B cell (primary cell): Measurements from ENCODE around the gene YIPF5. TPM values are rescaled to one million over a fixed set of nuclear protein-coding genes. Genes with fewer than 3 reads are reported as not detected.

Source experiments
- ATAC-seq: fragments of 200-7000 bp; cut with Tn5 transposase; one replicate; pipeline ENCODE4 v1.10.0; 2021; ENCODE audit warnings: low read depth, mild to moderate bottlenecking, moderate number of reproducible peaks, moderate library complexity
- CTCF ChIA-PET: fragments of 350-600 bp; sonication (Branson Sonifier 250); formaldehyde crosslinking; loops from one replicate; lab custom pipeline; 2021; ENCODE audit warnings: antibody characterized with exemption, inconsistent platforms; lab: Charles Lee
- POLR2A ChIA-PET: fragments of 350-600 bp; sonication (Branson Sonifier 250); formaldehyde crosslinking; loops from one replicate; lab custom pipeline; 2021; ENCODE audit warnings: antibody characterized with exemption; lab: Charles Lee
- DNase-seq: peaks from one replicate; pipeline ENCODE4 v3.0.0; 2013
- H2AFZ ChIP-seq: 2 replicates; pipeline ENCODE4 v1.6.1; 2012; ENCODE audit warnings: mild to moderate bottlenecking, low read depth, low read length; ENCODE audit not compliant: insufficient read depth, poor library complexity, severe bottlenecking
- H3K27ac ChIP-seq, 2 donors: 1 replicate in 1 of 2; 2 replicates in 1 of 2; pipeline ENCODE4 v1.5.1; 2012 to 2013; ENCODE audit warnings: low read length in 2 of 2, mild to moderate bottlenecking in 2 of 2, moderate library complexity in 1 of 2
- H3K27me3 ChIP-seq, 4 experiments: fragments of 200-600 bp in 1 of 4; sonication (generic) in 1 of 4; replicated peaks in 1 of 4; 1 replicate in 2 of 4; 2 replicates in 2 of 4; pipeline versions ENCODE4 v1.6.1 to v1.7.0; 2013 to 2016; ENCODE audit warnings: low read length in 3 of 4, mild to moderate bottlenecking in 2 of 4, mixed read lengths in 1 of 4, moderate library complexity in 1 of 4; ENCODE audit not compliant: insufficient read depth in 4 of 4, control insufficient read depth in 3 of 4; ENCODE audit errors: control extremely low read depth in 1 of 4
- H3K36me3 ChIP-seq, 2 experiments: replicated peaks in 1 of 2; 1 replicate in 1 of 2; 2 replicates in 1 of 2; pipeline versions ENCODE4 v1.6.1 to v1.7.1; 2013; ENCODE audit warnings: low read length in 1 of 2; ENCODE audit not compliant: insufficient read depth in 2 of 2, control insufficient read depth in 1 of 2; ENCODE audit errors: control extremely low read depth in 1 of 2, extremely low read depth in 1 of 2
- H3K4me1 ChIP-seq, 2 donors: fragments of 200-600 bp in 1 of 2; sonication (generic) in 1 of 2; 1 replicate in 1 of 2; 2 replicates in 1 of 2; pipeline versions ENCODE4 v1.5.1 to v1.6.1; 2013 to 2017; ENCODE audit warnings: low read length in 2 of 2; ENCODE audit not compliant: control insufficient read depth in 2 of 2, insufficient read depth in 2 of 2
- H3K4me2 ChIP-seq: replicated peaks from 2 replicates; pipeline ENCODE3; 2012; ENCODE audit warnings: mild to moderate bottlenecking, low read depth, low read length; ENCODE audit not compliant: poor library complexity, severe bottlenecking
- H3K4me3 ChIP-seq, 5 experiments: fragments of 200-600 bp in 1 of 5; sonication (generic) in 1 of 5; 1 replicate in 3 of 5; 2 replicates in 2 of 5; pipeline versions ENCODE4 v1.5.1 to v1.7.0; 2011 to 2016; ENCODE audit warnings: low read length in 4 of 5, mild to moderate bottlenecking in 4 of 5, low read depth in 2 of 5, control low read depth in 1 of 5, moderate library complexity in 1 of 5; ENCODE audit not compliant: insufficient read depth in 1 of 5; ENCODE audit errors: control extremely low read depth in 1 of 5, extremely low read depth in 1 of 5
- H3K79me2 ChIP-seq: fragments of 200-600 bp; sonication (generic); one replicate; pipeline ENCODE4 v1.6.0; 2016; ENCODE audit warnings: low read length; ENCODE audit not compliant: control insufficient read depth, insufficient read depth
- H3K9ac ChIP-seq: fragments of 200-600 bp; sonication (generic); 2 replicates; pipeline ENCODE4 v1.6.1; 2017; ENCODE audit warnings: mild to moderate bottlenecking, low read length, moderate library complexity
- H3K9me3 ChIP-seq, 3 donors: one replicate each; pipeline versions ENCODE4 v1.6.1 to v1.7.1; 2013; ENCODE audit warnings: low read length in 2 of 3; ENCODE audit not compliant: control insufficient read depth in 2 of 3, insufficient read depth in 1 of 3; ENCODE audit errors: control extremely low read depth in 1 of 3
- H4K20me1 ChIP-seq: 2 replicates; pipeline ENCODE4 v1.6.0; 2012; ENCODE audit warnings: mild to moderate bottlenecking, low read length; ENCODE audit not compliant: insufficient read depth, control insufficient read depth, poor library complexity, severe bottlenecking
- H3K27ac Mint-ChIP-seq: one replicate; pipeline ENCODE4 v1.8.0; 2021; ENCODE audit warnings: mixed read lengths
- H3K27me3 Mint-ChIP-seq: one replicate; pipeline ENCODE4 v1.8.0; 2021; ENCODE audit warnings: mixed read lengths
- H3K4me1 Mint-ChIP-seq: one replicate; pipeline ENCODE4 v1.8.0; 2021; ENCODE audit warnings: mixed read lengths
- H3K4me3 Mint-ChIP-seq: one replicate; pipeline ENCODE4 v1.8.0; 2021; ENCODE audit warnings: mixed read lengths
- H3K9me3 Mint-ChIP-seq: one replicate; pipeline ENCODE4 v1.8.0; 2022; ENCODE audit warnings: mixed read lengths; ENCODE audit not compliant: insufficient read depth
- EZH2 ChIP-seq: IDR thresholded peaks from 2 replicates; pipeline ENCODE4 v1.6.1; 2012; ENCODE audit warnings: borderline replicate concordance, low read depth, mild to moderate bottlenecking, moderate library complexity, low read length; ENCODE audit not compliant: insufficient read depth, poor library complexity, severe bottlenecking
- WGBS: methylation state at CpG from one replicate; pipeline ENCODE4 v1.1.5; 2013; ENCODE audit warnings: missing lambda C conversion rate; ENCODE audit not compliant: insufficient coverage; 5-methylcytosine and 5-hydroxymethylcytosine counted together
- intact Hi-C: fragments of 100-400 bp; cut with micrococcal nuclease; formaldehyde crosslinking; loops from one replicate; pipeline ENCODE4 v1.10.0; 2022
- polyA plus RNA-seq: library from polyadenylated mRNA; depleted of rRNA; stranded (reverse); fragments of >200 nt; gene quantifications from 2 replicates; pipeline ENCODE4 v1.2.3, GENCODE V29; 2012
- total RNA-seq, 2 donors: library from RNA; stranded (reverse); fragments of 120-200 nt in 1 of 2; gene quantifications; 1 replicate in 1 of 2; 2 replicates in 1 of 2; pipeline versions ENCODE4 v1.2.3 to v1.2.4, GENCODE V29; 2013 to 2022
- TF ChIP-seq, protein P1 (sequence below): fragments of 200-600 bp; IDR thresholded peaks from one replicate; pipeline ENCODE4 v1.8.0; 2022; ENCODE audit warnings: antibody characterized with exemption, mild to moderate bottlenecking

YIPF5 gene
- total and polyA plus RNA-seq, 2 donors (not counting 1 experiment from before 2014, with no cell fraction given) = 7.2 to 24.0 TPM

DNA sequence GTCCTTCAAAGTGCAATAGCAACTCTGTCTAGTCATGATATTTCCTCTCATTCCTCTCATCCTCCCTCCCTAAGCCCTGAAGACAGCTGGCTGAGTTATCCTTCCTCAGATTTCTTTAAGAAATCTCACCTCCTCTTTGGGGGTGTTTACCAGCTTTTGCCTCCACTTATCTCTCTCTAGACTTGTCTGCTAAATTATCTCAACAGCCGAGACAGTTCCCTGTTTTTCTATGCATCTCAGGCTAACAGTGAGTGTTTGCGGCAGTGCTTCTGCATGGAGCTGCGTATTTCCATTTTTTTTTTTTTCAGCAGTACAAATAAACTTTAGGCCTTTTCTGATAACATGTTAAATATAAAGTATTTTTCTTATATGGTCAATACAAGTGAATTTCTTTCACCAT lies 21.1 kb upstream of the YIPF5 start:
- H3K9ac ChIP-seq = peak overlapping the region; percentile 18
- H3K27me3 ChIP-seq = no peaks in the 10 kb centered on the region
- H3K4me2 ChIP-seq = peak overlapping the region; percentile 64
- CTCF ChIA-PET = interaction anchor here (0.6 to 4.8 kb wide), 16 partner anchors 12 to 1271 kb away, joined by 3 to 56 read pairs (median 4); partner anchors contain the start of genes KCTD16, NR3C1 and YIPF5
- intact Hi-C loops = loop anchor here (5.0 to 10.0 kb wide), 5 partner anchors 789 to 1646 kb away; partner anchors contain the start of genes NR3C1 and PRELID2
- TF ChIP-seq EZH2 = no peak
- TF ChIP-seq, protein P1, sequence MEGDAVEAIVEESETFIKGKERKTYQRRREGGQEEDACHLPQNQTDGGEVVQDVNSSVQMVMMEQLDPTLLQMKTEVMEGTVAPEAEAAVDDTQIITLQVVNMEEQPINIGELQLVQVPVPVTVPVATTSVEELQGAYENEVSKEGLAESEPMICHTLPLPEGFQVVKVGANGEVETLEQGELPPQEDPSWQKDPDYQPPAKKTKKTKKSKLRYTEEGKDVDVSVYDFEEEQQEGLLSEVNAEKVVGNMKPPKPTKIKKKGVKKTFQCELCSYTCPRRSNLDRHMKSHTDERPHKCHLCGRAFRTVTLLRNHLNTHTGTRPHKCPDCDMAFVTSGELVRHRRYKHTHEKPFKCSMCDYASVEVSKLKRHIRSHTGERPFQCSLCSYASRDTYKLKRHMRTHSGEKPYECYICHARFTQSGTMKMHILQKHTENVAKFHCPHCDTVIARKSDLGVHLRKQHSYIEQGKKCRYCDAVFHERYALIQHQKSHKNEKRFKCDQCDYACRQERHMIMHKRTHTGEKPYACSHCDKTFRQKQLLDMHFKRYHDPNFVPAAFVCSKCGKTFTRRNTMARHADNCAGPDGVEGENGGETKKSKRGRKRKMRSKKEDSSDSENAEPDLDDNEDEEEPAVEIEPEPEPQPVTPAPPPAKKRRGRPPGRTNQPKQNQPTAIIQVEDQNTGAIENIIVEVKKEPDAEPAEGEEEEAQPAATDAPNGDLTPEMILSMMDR = no peak
- H3K4me1 ChIP-seq = peaks cover 49 to 50% of the 10 kb centered on the region in 2 donors
- H3K27ac Mint-ChIP-seq = peak overlapping the region; percentile 66
- no CpG with 5 or more reads among the region's 3 CpGs for WGBS
- H3K36me3 ChIP-seq = no peaks in the 10 kb centered on the region
- H3K9me3 Mint-ChIP-seq = no peaks in the 10 kb centered on the region
- H3K4me1 Mint-ChIP-seq = peaks cover 44% of the 10 kb centered on the region
- peak overlapping the region; percentile 72 for H2AFZ ChIP-seq
- no peaks in the 10 kb centered on the region for H3K79me2 ChIP-seq
- POLR2A ChIA-PET = interaction anchor here (0.6 kb wide), 1 partner anchor 787 kb away, joined by 4 read pairs; no protein-coding TSS in a partner anchor
- peak overlapping the region in 1 of 5 experiments; percentile 19 for H3K4me3 ChIP-seq
- H3K27me3 Mint-ChIP-seq = no peaks in the 10 kb centered on the region
- DNase-seq (no peak), ATAC-seq (no peak)
- no peaks in the 10 kb centered on the region for H3K9me3 ChIP-seq
- peak overlapping the region; percentile 54 to 70 for H3K27ac ChIP-seq
- peak overlapping the region; percentile 23 for H3K4me3 Mint-ChIP-seq
- H4K20me1 ChIP-seq = no peaks in the 10 kb centered on the region

DNA sequence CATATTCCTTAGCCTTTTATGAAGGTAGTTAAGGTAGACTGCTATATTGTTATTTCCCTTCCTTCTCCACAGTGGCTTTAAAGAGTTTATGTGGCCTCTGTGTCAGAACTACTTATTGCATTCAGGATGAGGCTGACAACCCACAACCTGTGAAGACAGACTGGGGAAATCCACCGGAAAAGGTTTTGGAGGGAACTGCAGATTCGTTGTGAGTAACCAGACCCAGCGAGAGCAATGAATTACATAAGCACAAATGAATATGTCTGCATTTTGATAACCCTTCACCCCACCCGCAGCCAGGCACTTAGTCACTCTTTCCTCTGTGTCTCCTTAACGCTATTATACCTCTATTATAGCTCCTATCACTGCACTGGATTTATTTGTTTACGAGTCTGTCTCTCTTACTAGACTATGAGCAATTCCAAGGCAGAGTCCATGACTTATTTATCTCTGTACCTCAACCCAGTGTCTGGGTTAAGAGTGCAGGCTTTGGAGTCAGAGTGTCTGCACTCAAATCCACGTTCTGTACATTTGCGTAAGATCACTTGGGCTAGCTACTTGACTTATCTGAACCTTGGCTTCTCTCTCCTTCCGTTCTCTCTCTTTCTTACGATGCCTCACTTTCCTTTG lies 19.5 kb upstream of the YIPF5 start:
- Mint-ChIP-seq H3K4me3 (peak overlapping the region; percentile 60), H3K4me1 (peaks cover 47% of the 10 kb centered on the region), H3K27ac (peak overlapping the region; percentile 87), H3K27me3 (no peaks in the 10 kb centered on the region), H3K9me3 (no peaks in the 10 kb centered on the region)
- DNase-seq = peak; percentile 79
- Histone ChIP-seq H3K4me2 (peak overlapping the region; percentile 56), H3K79me2 (no peaks in the 10 kb centered on the region), H3K27ac (peak overlapping the region; percentile 11 to 94), H3K9me3 (no peaks in the 10 kb centered on the region), H4K20me1 (no peaks in the 10 kb centered on the region), H3K27me3 (no peaks in the 10 kb centered on the region), H3K4me1 (peaks cover 50 to 51% of the 10 kb centered on the region in 2 donors), H3K9ac (no peak overlapping the region), H2AFZ (peak overlapping the region; percentile 27), H3K36me3 (no peaks in the 10 kb centered on the region), H3K4me3 (no peak overlapping the region)
- 49% methylated on average over 7 of the region's 10 CpGs for WGBS
- ChIA-PET POLR2A (no interaction called here), CTCF (interaction anchor here (0.6 to 4.8 kb wide), 10 partner anchors 14 to 1268 kb away, joined by 3 to 56 read pairs (median 4); partner anchors contain the start of genes KCTD16 and YIPF5)
- peak; percentile 61 for ATAC-seq
- TF ChIP-seq, protein P1 = no peak
- no peak for TF ChIP-seq EZH2
- intact Hi-C loops = loop anchor here (5.0 to 10.0 kb wide), 6 partner anchors 788 to 1647 kb away; partner anchors contain the start of genes ARHGAP26, NR3C1 and PRELID2
